BE2C (cell line): ENCODE results near the gene QPCT.

ENCODE experiments used
- DNase-seq: peaks from one replicate; pipeline ENCODE4 v3.0.0-alpha.2; 2020
- H3K27me3 ChIP-seq: fragments of 250-450 bp; sonication (Bioruptor Pico); 2 replicates; pipeline ENCODE4 v1.5.1; 2020; ENCODE audit warnings: mild to moderate bottlenecking
- H3K36me3 ChIP-seq: fragments of 250-450 bp; sonication (Bioruptor Pico); 2 replicates; pipeline ENCODE4 v1.5.1; 2020; ENCODE audit warnings: mild to moderate bottlenecking
- H3K4me1 ChIP-seq: fragments of 250-450 bp; sonication (Bioruptor Pico); 2 replicates; pipeline ENCODE4 v1.5.1; 2020
- H3K4me3 ChIP-seq: 2 replicates; pipeline ENCODE4 v1.5.1; 2011; ENCODE audit warnings: low read depth, low read length
- H3K9me3 ChIP-seq: fragments of 250-450 bp; sonication (Bioruptor Pico); 2 replicates; pipeline ENCODE4 v1.5.1; 2020
- CTCF ChIP-seq: IDR thresholded peaks from 2 replicates; pipeline ENCODE4 v1.5.1; 2012; ENCODE audit warnings: mild to moderate bottlenecking, low read depth, low read length

QPCT gene

GRCh38 chr2:37392428-37392827 lies 48.0 kb downstream of the QPCT start:
- H3K4me1 ChIP-seq = peaks cover 32% of the 10 kb centered on the region
- H3K36me3 ChIP-seq = no peaks in the 10 kb centered on the region
- H3K27me3 ChIP-seq = no peaks in the 10 kb centered on the region
- H3K9me3 ChIP-seq = no peaks in the 10 kb centered on the region
- H3K4me3 ChIP-seq = no peak overlapping the region
- DNase-seq = no peak
- no peak for TF ChIP-seq CTCF

- no peaks in the 10 kb centered on the region for H3K36me3 ChIP-seq
- no peak for TF ChIP-seq CTCF
- H3K4me3 ChIP-seq = no peak overlapping the region
- no peaks in the 10 kb centered on the region for H3K9me3 ChIP-seq
- H3K27me3 ChIP-seq = no peaks in the 10 kb centered on the region
- peaks cover 23% of the 10 kb centered on the region for H3K4me1 ChIP-seq
- DNase-seq = no peak
Measured at GRCh38 chr2:37394263-37394662, 49.8 kb downstream of the QPCT start.

- no peaks in the 10 kb centered on the region for H3K27me3 ChIP-seq
- no peaks in the 10 kb centered on the region for H3K9me3 ChIP-seq
- H3K36me3 ChIP-seq = no peaks in the 10 kb centered on the region
- H3K4me1 ChIP-seq = peaks cover 23% of the 10 kb centered on the region
- DNase-seq = no peak
- H3K4me3 ChIP-seq = no peak overlapping the region
- no peak for TF ChIP-seq CTCF
Measured at GRCh38 chr2:37394796-37395555, 50.5 kb downstream of the QPCT start.

GRCh38 chr2:37396890-37397565 lies 52.6 kb downstream of the QPCT start:
- TF ChIP-seq CTCF = no peak
- Histone ChIP-seq H3K9me3 (no peaks in the 10 kb centered on the region), H3K27me3 (no peaks in the 10 kb centered on the region), H3K4me1 (peaks cover 21% of the 10 kb centered on the region), H3K36me3 (no peaks in the 10 kb centered on the region), H3K4me3 (no peak overlapping the region)
- no peak for DNase-seq

DNA sequence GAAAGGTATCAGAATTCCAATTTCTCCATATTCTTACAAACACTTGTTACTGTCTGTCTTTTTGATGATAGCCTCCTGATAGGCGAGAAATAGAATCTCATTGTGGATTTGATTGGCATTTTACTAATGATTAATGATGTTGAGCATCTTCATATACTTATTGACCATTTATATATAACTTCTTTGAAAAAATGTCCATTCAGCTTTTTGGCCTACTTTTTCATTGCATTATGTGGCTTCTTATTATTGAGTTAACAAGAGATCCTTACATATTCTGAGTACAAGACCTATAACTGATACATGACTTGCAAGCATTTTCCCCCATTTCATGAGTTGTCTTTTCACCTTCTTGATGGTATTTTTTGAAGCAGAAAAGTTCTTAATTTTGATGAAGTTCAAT lies 54.6 kb downstream of the QPCT start:
- Histone ChIP-seq H3K27me3 (no peaks in the 10 kb centered on the region), H3K4me3 (no peak overlapping the region), H3K36me3 (no peaks in the 10 kb centered on the region), H3K9me3 (no peaks in the 10 kb centered on the region), H3K4me1 (peaks cover 12% of the 10 kb centered on the region)
- TF ChIP-seq CTCF = no peak
- no peak for DNase-seq

DNA sequence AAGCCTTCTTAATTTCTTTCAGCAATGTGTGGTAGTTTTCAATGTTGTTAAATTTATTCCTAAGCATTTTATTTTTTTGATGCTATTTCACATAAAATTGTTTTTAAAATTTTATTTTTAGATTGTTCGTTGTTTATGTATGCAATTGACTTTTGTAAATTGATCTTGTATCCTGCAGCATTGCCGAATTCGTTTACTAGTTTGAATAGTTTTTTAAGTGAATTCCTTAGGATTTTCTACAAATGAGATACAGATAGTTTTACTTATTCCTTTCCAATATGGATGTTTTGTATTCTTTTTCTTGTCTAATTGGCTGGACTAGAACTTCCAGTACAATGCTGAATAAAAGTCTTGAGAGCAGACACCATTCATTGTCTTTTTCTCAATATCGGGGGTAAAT lies 55.6 kb downstream of the QPCT start:
- TF ChIP-seq CTCF = no peak
- H3K9me3 ChIP-seq = no peaks in the 10 kb centered on the region
- DNase-seq = no peak
- H3K27me3 ChIP-seq = no peaks in the 10 kb centered on the region
- peaks cover 12% of the 10 kb centered on the region for H3K4me1 ChIP-seq
- H3K36me3 ChIP-seq = no peaks in the 10 kb centered on the region
- H3K4me3 ChIP-seq = no peak overlapping the region
